ENCODE results near the gene TTC29.

- TF ChIP-seq CTCF (IDR thresholded peaks at IDR 0.05) (no peak), EZH2 (IDR thresholded peaks at IDR 0.05; ENCODE audit: borderline replicate concordance, insufficient read depth, low read depth, low read length, poor library complexity, severe bottlenecking) (no peak)
These were observed 30.5 kb upstream of the TTC29 start for GRCh38 chr4:146976145-146976544.
